ENCODE measurements around the gene UPF1.
A peak's percentile ranks its signal among the peaks of the same experiment; 100 is the strongest.

UPF1 gene

GRCh38 chr19:18856385-18857126 is 24.8 kb downstream of the UPF1 start:
- DNase-seq (ENCODE audit: low read depth): peak; percentile 76
- TF ChIP-seq, protein P1, sequence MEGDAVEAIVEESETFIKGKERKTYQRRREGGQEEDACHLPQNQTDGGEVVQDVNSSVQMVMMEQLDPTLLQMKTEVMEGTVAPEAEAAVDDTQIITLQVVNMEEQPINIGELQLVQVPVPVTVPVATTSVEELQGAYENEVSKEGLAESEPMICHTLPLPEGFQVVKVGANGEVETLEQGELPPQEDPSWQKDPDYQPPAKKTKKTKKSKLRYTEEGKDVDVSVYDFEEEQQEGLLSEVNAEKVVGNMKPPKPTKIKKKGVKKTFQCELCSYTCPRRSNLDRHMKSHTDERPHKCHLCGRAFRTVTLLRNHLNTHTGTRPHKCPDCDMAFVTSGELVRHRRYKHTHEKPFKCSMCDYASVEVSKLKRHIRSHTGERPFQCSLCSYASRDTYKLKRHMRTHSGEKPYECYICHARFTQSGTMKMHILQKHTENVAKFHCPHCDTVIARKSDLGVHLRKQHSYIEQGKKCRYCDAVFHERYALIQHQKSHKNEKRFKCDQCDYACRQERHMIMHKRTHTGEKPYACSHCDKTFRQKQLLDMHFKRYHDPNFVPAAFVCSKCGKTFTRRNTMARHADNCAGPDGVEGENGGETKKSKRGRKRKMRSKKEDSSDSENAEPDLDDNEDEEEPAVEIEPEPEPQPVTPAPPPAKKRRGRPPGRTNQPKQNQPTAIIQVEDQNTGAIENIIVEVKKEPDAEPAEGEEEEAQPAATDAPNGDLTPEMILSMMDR (conservative IDR thresholded peaks at IDR 0.05; ENCODE audit: low read depth, low read length): peak; percentile 75
- H3K4me3 ChIP-seq (ENCODE audit: low read depth, low read length): no peak overlapping the region

DNA sequence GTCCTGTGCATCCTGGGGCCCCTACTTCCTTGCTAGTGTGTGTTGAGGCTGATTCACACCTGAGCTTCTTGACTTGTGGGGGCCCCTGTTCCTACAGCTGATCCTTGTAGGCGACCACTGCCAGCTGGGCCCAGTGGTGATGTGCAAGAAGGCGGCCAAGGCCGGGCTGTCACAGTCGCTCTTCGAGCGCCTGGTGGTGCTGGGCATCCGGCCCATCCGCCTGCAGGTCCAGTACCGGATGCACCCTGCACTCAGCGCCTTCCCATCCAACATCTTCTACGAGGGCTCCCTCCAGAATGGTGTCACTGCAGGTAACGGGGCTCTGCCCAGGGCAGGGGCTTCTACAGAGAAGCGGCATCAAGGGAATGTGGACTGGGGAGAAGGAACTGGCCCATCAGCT is 25.5 kb downstream of the UPF1 start:
- TF ChIP-seq, protein P1 (conservative IDR thresholded peaks at IDR 0.05; ENCODE audit: low read depth, low read length): no peak
- H3K4me3 ChIP-seq (ENCODE audit: low read depth, low read length): no peak overlapping the region
- no peak for DNase-seq (ENCODE audit: low read depth)

- no peak for DNase-seq (ENCODE audit: low read depth)
- TF ChIP-seq, protein P1 (conservative IDR thresholded peaks at IDR 0.05; ENCODE audit: low read depth, low read length): no peak
Measured at GRCh38 chr19:18858906-18859646, 27.3 kb downstream of the UPF1 start.

GRCh38 chr19:18859676-18860301 is 28.0 kb downstream of the UPF1 start:
- no peak for DNase-seq (ENCODE audit: low read depth)
- no peak overlapping the region for H3K4me3 ChIP-seq (ENCODE audit: low read depth, low read length)

More at GRCh38 chr19:18858906-18859646, 27.3 kb downstream of the UPF1 start:
- H3K4me3 ChIP-seq (ENCODE audit: low read depth, low read length): no peak overlapping the region

GRCh38 chr19:18860302-18860700 is 28.5 kb downstream of the UPF1 start:
- DNase-seq (ENCODE audit: low read depth): no peak

More at GRCh38 chr19:18859676-18860301, 28.0 kb downstream of the UPF1 start:
- TF ChIP-seq, protein P1 (conservative IDR thresholded peaks at IDR 0.05; ENCODE audit: low read depth, low read length): no peak

DNA sequence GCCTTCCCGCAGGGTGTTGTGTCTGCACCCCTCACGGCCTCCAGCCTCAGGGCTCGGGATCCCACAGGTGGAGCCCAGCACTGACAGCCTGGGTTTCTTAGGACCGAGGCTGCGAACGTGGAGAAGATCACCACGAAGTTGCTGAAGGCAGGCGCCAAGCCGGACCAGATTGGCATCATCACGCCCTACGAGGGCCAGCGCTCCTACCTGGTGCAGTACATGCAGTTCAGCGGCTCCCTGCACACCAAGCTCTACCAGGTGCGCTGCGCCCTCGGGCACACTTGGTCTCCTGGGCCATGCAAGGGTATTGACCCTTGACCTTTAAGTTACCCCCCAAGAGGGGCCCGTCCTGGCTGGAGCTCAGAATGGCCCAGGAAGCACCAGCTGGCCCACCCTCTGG is 29.0 kb downstream of the UPF1 start:
- TF ChIP-seq, protein P1 (conservative IDR thresholded peaks at IDR 0.05; ENCODE audit: low read depth, low read length): no peak
- no peak for DNase-seq (ENCODE audit: low read depth)
- no peak overlapping the region for H3K4me3 ChIP-seq (ENCODE audit: low read depth, low read length)

More at GRCh38 chr19:18860302-18860700, 28.5 kb downstream of the UPF1 start:
- no peak overlapping the region for H3K4me3 ChIP-seq (ENCODE audit: low read depth, low read length)
- TF ChIP-seq, protein P1 (conservative IDR thresholded peaks at IDR 0.05; ENCODE audit: low read depth, low read length): no peak
